Measurements from ENCODE around the gene OOSP4A. TPM values are rescaled to one million over a fixed set of nuclear protein-coding genes. Genes with fewer than 3 reads are reported as not detected.
"Not testable (repeated sequence)": the region's sequence is repeated elsewhere in the genome, so short reads cannot be mapped to it uniquely, and the experiment has no call there.

OOSP4A gene
- polyA plus RNA-seq, 1 experiment: not detected

GRCh38 chr11:59973097-59973496 is 9.3 kb downstream of the OOSP4A start:
- DNase-seq (ENCODE audit: low read depth): no peak
- no peaks in the 10 kb centered on the region for H3K36me3 ChIP-seq (ENCODE audit: control insufficient read depth, insufficient read depth, low read length)
- no peaks in the 10 kb centered on the region for H3K27me3 ChIP-seq (ENCODE audit: control insufficient read depth, insufficient read depth, low read length)
- CTCF ChIA-PET: no interaction called here
- no peak overlapping the region for H3K4me3 ChIP-seq (ENCODE audit: low read depth, low read length)
- TF ChIP-seq CTCF (IDR thresholded peaks at IDR 0.05; ENCODE audit: insufficient read depth, low read depth, low read length): no peak
- POLR2A ChIA-PET: no interaction called here

- no peak for DNase-seq (ENCODE audit: low read depth)
- Histone ChIP-seq H3K36me3 (ENCODE audit: control insufficient read depth, insufficient read depth, low read length) (no peaks in the 10 kb centered on the region), H3K4me3 (ENCODE audit: low read depth, low read length) (no peak overlapping the region), H3K27me3 (ENCODE audit: control insufficient read depth, insufficient read depth, low read length) (no peaks in the 10 kb centered on the region)
- CTCF ChIA-PET: no interaction called here
- no peak for TF ChIP-seq CTCF (IDR thresholded peaks at IDR 0.05; ENCODE audit: insufficient read depth, low read depth, low read length)
- POLR2A ChIA-PET: no interaction called here
Measured at GRCh38 chr11:59981106-59981770, 17.4 kb downstream of the OOSP4A start.

- H3K27me3 ChIP-seq (ENCODE audit: control insufficient read depth, insufficient read depth, low read length); CTCF ChIA-PET; H3K4me3 ChIP-seq (ENCODE audit: low read depth, low read length); POLR2A ChIA-PET; H3K36me3 ChIP-seq (ENCODE audit: control insufficient read depth, insufficient read depth, low read length); DNase-seq (ENCODE audit: low read depth): not testable (repeated sequence)
Measured at GRCh38 chr11:59982037-59982436, 18.2 kb downstream of the OOSP4A start.

- ChIA-PET POLR2A (no interaction called here), CTCF (no interaction called here)
- Histone ChIP-seq H3K4me3 (ENCODE audit: low read depth, low read length) (no peak overlapping the region), H3K27me3 (ENCODE audit: control insufficient read depth, insufficient read depth, low read length) (no peaks in the 10 kb centered on the region), H3K36me3 (ENCODE audit: control insufficient read depth, insufficient read depth, low read length) (no peaks in the 10 kb centered on the region)
- DNase-seq (ENCODE audit: low read depth): no peak
- TF ChIP-seq CTCF (IDR thresholded peaks at IDR 0.05; ENCODE audit: insufficient read depth, low read depth, low read length): no peak
Measured at GRCh38 chr11:59983212-59983611, 19.4 kb downstream of the OOSP4A start.

GRCh38 chr11:59984368-59984767 is 20.5 kb downstream of the OOSP4A start:
- ChIA-PET POLR2A (no interaction called here), CTCF (no interaction called here)
- Histone ChIP-seq H3K36me3 (ENCODE audit: control insufficient read depth, insufficient read depth, low read length) (no peaks in the 10 kb centered on the region), H3K27me3 (ENCODE audit: control insufficient read depth, insufficient read depth, low read length) (no peaks in the 10 kb centered on the region), H3K4me3 (ENCODE audit: low read depth, low read length) (no peak overlapping the region)
- no peak for TF ChIP-seq CTCF (IDR thresholded peaks at IDR 0.05; ENCODE audit: insufficient read depth, low read depth, low read length)
- DNase-seq (ENCODE audit: low read depth): no peak

GRCh38 chr11:59990421-59990820 is 26.6 kb downstream of the OOSP4A start:
- H3K4me3 ChIP-seq (ENCODE audit: low read depth, low read length): no peak overlapping the region
- no peaks in the 10 kb centered on the region for H3K27me3 ChIP-seq (ENCODE audit: control insufficient read depth, insufficient read depth, low read length)
- no peaks in the 10 kb centered on the region for H3K36me3 ChIP-seq (ENCODE audit: control insufficient read depth, insufficient read depth, low read length)
- DNase-seq (ENCODE audit: low read depth): no peak
- no peak for TF ChIP-seq CTCF (IDR thresholded peaks at IDR 0.05; ENCODE audit: insufficient read depth, low read depth, low read length)
- ChIA-PET CTCF (no interaction called here), POLR2A (no interaction called here)
